SK-N-SH treated with all-trans-retinoic acid at 6 μM for 48 hours (cell line): ENCODE data around the gene ADNP.

ENCODE experiments used
- ATAC-seq: fragments of 200-7000 bp; cut with Tn5 transposase; 3 replicates; pipeline ENCODE4 v1.9.1; 2020; ENCODE audit warnings: mild to moderate bottlenecking, moderate library complexity
- ARNTL ChIP-seq: fragments of 450-650 bp; formaldehyde crosslinking; IDR thresholded peaks from 2 replicates; pipeline ENCODE4 v1.5.0; 2020; ENCODE audit warnings: low read depth, mild to moderate bottlenecking, moderate library complexity, borderline replicate concordance
- BACH2 ChIP-seq: fragments of 250-450 bp; sonication (Bioruptor Pico); IDR thresholded peaks from 2 replicates; pipeline ENCODE4 v1.9.0; 2021; ENCODE audit warnings: mild to moderate bottlenecking, borderline replicate concordance
- CREB5 ChIP-seq: fragments of 250-450 bp; sonication (Bioruptor Pico); IDR thresholded peaks from 2 replicates; pipeline ENCODE4 v1.5.1; 2020; ENCODE audit warnings: low read depth, mild to moderate bottlenecking, moderate library complexity
- CSDC2 ChIP-seq: fragments of 250-450 bp; sonication (Bioruptor Pico); IDR thresholded peaks from 2 replicates; pipeline ENCODE4 v1.5.0; 2020; ENCODE audit warnings: mild to moderate bottlenecking, moderate library complexity
- CSRNP3 ChIP-seq: fragments of 250-450 bp; sonication (Bioruptor Pico); IDR thresholded peaks from 2 replicates; pipeline ENCODE4 v1.5.1; 2021; ENCODE audit warnings: mild to moderate bottlenecking, moderate library complexity
- ESRRG ChIP-seq: fragments of 250-450 bp; sonication (Bioruptor Pico); IDR thresholded peaks from 2 replicates; pipeline ENCODE4 v1.6.1; 2021; ENCODE audit warnings: mild to moderate bottlenecking
- GLIS3 ChIP-seq: fragments of 250-450 bp; sonication (Bioruptor Pico); IDR thresholded peaks from 2 replicates; pipeline ENCODE4 v1.5.0; 2020; ENCODE audit warnings: mild to moderate bottlenecking, moderate library complexity
- ISL1 ChIP-seq: fragments of 250-450 bp; sonication (Bioruptor Pico); IDR thresholded peaks from 2 replicates; pipeline ENCODE4 v2.1.2; 2022; ENCODE audit warnings: mild to moderate bottlenecking, moderate library complexity
- OSR1 ChIP-seq: fragments of 250-450 bp; sonication (Bioruptor Pico); IDR thresholded peaks from 2 replicates; pipeline ENCODE4 v1.8.0; 2022; ENCODE audit warnings: moderate library complexity, mild to moderate bottlenecking, inconsistent platforms
- PPARA ChIP-seq: fragments of 250-450 bp; sonication (Bioruptor Pico); IDR thresholded peaks from 2 replicates; pipeline ENCODE4 v1.5.0; 2020; ENCODE audit warnings: mild to moderate bottlenecking, borderline replicate concordance
- RARB ChIP-seq: fragments of 250-450 bp; sonication (Bioruptor Pico); IDR thresholded peaks from 2 replicates; pipeline ENCODE4 v1.8.0; 2021; ENCODE audit warnings: mild to moderate bottlenecking, moderate library complexity
- TCF4 ChIP-seq: fragments of 250-450 bp; sonication (Bioruptor Pico); IDR thresholded peaks from 2 replicates; pipeline ENCODE4 v1.8.0; 2021; ENCODE audit warnings: mild to moderate bottlenecking, moderate library complexity, borderline replicate concordance
- TSHZ2 ChIP-seq: fragments of 250-450 bp; sonication (Bioruptor Pico); IDR thresholded peaks from 2 replicates; pipeline ENCODE4 v1.5.0; 2020; ENCODE audit warnings: mild to moderate bottlenecking, moderate library complexity
- ZC3H10 ChIP-seq: fragments of 250-450 bp; sonication (Bioruptor Pico); IDR thresholded peaks from 2 replicates; pipeline ENCODE4 v1.5.1; 2021; ENCODE audit warnings: mild to moderate bottlenecking, moderate library complexity
- ZFP3 ChIP-seq: fragments of 250-450 bp; sonication (Bioruptor Pico); IDR thresholded peaks from 2 replicates; pipeline ENCODE4 v1.5.0; 2020; ENCODE audit warnings: mild to moderate bottlenecking, moderate library complexity
- ZFP30 ChIP-seq: fragments of 450-650 bp; formaldehyde crosslinking; IDR thresholded peaks from 2 replicates; pipeline ENCODE4 v1.5.0; 2022; ENCODE audit warnings: mild to moderate bottlenecking, moderate library complexity
- ZNF565 ChIP-seq: fragments of 450-650 bp; formaldehyde crosslinking; conservative IDR thresholded peaks from 2 replicates; pipeline ENCODE4 v1.5.0; 2020; ENCODE audit warnings: low read depth, mild to moderate bottlenecking, moderate library complexity
- ZNF70 ChIP-seq: fragments of 450-650 bp; formaldehyde crosslinking; IDR thresholded peaks from 2 replicates; pipeline ENCODE4 v1.5.0; 2020; ENCODE audit warnings: mild to moderate bottlenecking, moderate library complexity
- ZNF8 ChIP-seq: fragments of 450-650 bp; formaldehyde crosslinking; IDR thresholded peaks from 2 replicates; pipeline ENCODE4 v1.5.0; 2020; ENCODE audit warnings: mild to moderate bottlenecking, moderate library complexity
- TF ChIP-seq, protein P1 (sequence below): fragments of 250-450 bp; sonication (Bioruptor Pico); IDR thresholded peaks from 2 replicates; pipeline ENCODE4 v1.8.0; 2021; ENCODE audit warnings: low read depth, mild to moderate bottlenecking, moderate library complexity, borderline replicate concordance
- TF ChIP-seq, protein P2 (sequence below): fragments of 250-450 bp; sonication (Bioruptor Pico); IDR thresholded peaks from 2 replicates; pipeline ENCODE4 v1.8.0; 2020; ENCODE audit warnings: mild to moderate bottlenecking, moderate library complexity, borderline replicate concordance

ADNP gene

DNA sequence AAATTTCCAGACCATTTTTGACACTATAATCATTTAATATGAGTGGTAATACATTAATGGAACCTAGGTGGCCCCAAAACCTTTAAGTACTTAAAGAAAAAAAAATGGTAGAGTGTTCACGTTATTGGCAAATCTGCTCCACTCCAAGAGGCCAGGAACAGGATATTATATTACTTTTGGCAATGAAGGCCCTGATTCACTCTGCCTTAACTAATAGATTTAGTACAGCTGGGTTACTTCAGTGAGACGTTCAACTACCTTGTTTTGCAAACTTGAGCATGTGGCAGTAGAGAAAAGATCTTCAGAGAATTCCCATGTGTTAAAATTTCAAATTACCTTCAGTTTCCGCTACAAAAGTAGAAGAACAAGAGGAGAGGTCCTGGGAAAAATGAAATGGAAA lies 12.8 kb downstream of the ADNP start:
- ATAC-seq, result no peak
- TF ChIP-seq RARB (CRISPR knock-in tag), result no peak
- no peak for TF ChIP-seq CSRNP3 (CRISPR knock-in tag)
- TF ChIP-seq ZFP30 (CRISPR knock-in tag), result no peak
- TF ChIP-seq ISL1 (CRISPR knock-in tag), result peak; percentile 19; the same call in 1 of the 2 replicates
- TF ChIP-seq PPARA, result no peak
- no peak for TF ChIP-seq CREB5 (CRISPR knock-in tag)
- no peak for TF ChIP-seq ZFP3 (CRISPR knock-in tag)
- TF ChIP-seq CSDC2, result no peak

- ATAC-seq, result no peak
- TF ChIP-seq CSDC2 (no peak), ARNTL (CRISPR knock-in tag) (no peak), ZNF565 (CRISPR knock-in tag) (no peak), RARB (CRISPR knock-in tag) (no peak), TSHZ2 (CRISPR knock-in tag) (no peak), ZFP30 (CRISPR knock-in tag) (no peak), ZFP3 (CRISPR knock-in tag) (no peak), BACH2 (no peak), ESRRG (CRISPR knock-in tag) (no peak)
- TF ChIP-seq, protein P1, sequence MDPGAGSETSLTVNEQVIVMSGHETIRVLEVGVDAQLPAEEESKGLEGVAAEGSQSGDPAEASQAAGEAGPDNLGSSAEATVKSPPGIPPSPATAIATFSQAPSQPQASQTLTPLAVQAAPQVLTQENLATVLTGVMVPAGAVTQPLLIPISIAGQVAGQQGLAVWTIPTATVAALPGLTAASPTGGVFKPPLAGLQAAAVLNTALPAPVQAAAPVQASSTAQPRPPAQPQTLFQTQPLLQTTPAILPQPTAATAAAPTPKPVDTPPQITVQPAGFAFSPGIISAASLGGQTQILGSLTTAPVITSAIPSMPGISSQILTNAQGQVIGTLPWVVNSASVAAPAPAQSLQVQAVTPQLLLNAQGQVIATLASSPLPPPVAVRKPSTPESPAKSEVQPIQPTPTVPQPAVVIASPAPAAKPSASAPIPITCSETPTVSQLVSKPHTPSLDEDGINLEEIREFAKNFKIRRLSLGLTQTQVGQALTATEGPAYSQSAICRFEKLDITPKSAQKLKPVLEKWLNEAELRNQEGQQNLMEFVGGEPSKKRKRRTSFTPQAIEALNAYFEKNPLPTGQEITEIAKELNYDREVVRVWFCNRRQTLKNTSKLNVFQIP (CRISPR knock-in tag), result no peak
These were observed 14.3 kb downstream of the ADNP start for GRCh38 chr20:50916934-50917333.

DNA sequence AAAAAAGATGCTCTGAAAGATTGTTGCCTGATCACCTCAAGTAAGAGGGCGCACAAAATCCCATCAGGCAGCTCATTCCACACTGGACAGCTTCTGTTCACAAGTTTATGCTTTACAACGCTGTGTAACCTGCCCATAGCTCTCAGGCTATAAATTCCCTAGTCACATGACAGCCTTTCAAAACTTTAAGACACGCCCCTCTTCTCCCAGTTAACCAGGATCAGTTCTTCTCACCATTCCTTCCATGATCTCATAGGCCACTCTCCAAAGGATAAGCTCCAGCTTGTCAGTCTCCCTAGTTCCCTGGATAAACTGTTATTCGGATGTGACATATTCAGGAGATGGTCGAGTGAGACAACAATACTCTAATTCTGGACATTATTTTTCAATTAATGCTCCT lies 15.0 kb downstream of the ADNP start:
- TF ChIP-seq PPARA, result no peak
- TF ChIP-seq ZNF70, result no peak
- no peak for TF ChIP-seq BACH2
- TF ChIP-seq OSR1 (CRISPR knock-in tag), result no peak
- TF ChIP-seq ESRRG (CRISPR knock-in tag), result no peak
- TF ChIP-seq, protein P2, sequence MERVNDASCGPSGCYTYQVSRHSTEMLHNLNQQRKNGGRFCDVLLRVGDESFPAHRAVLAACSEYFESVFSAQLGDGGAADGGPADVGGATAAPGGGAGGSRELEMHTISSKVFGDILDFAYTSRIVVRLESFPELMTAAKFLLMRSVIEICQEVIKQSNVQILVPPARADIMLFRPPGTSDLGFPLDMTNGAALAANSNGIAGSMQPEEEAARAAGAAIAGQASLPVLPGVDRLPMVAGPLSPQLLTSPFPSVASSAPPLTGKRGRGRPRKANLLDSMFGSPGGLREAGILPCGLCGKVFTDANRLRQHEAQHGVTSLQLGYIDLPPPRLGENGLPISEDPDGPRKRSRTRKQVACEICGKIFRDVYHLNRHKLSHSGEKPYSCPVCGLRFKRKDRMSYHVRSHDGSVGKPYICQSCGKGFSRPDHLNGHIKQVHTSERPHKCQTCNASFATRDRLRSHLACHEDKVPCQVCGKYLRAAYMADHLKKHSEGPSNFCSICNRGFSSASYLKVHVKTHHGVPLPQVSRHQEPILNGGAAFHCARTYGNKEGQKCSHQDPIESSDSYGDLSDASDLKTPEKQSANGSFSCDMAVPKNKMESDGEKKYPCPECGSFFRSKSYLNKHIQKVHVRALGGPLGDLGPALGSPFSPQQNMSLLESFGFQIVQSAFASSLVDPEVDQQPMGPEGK, result no peak
- TF ChIP-seq ZNF8 (CRISPR knock-in tag), result no peak
- no peak for TF ChIP-seq GLIS3 (CRISPR knock-in tag)
- no peak for TF ChIP-seq TCF4 (CRISPR knock-in tag)
- no peak for TF ChIP-seq ZNF565 (CRISPR knock-in tag)
- TF ChIP-seq TSHZ2 (CRISPR knock-in tag), result no peak
- TF ChIP-seq ISL1 (CRISPR knock-in tag), result no peak
- no peak for TF ChIP-seq ZFP3 (CRISPR knock-in tag)
- TF ChIP-seq ZC3H10 (CRISPR knock-in tag), result no peak
- TF ChIP-seq ARNTL (CRISPR knock-in tag), result no peak
- TF ChIP-seq ZFP30 (CRISPR knock-in tag), result no peak
- no peak for TF ChIP-seq RARB (CRISPR knock-in tag)
- peak; percentile 40 for ATAC-seq
